Kidney (tissue), 14 donors: ENCODE measurements around the gene OSGEP. TPM values are rescaled to one million over a fixed set of nuclear protein-coding genes. Genes with fewer than 3 reads are reported as not detected.

ENCODE experiments used
- DNase-seq, 5 donors: peaks; one replicate each; pipeline ENCODE4 v3.0.0-alpha.2; 2013 to 2020
- FAIRE-seq: peaks from 2 replicates; lab custom pipeline; 2012; peaks lifted over from hg19 to GRCh38; lab: Jason Lieb, UNC
- H3K27ac ChIP-seq, 2 donors: one replicate each; pipeline ENCODE4 v1.7.0; 2013; ENCODE audit warnings: low read depth in 2 of 2, low read length in 2 of 2, inconsistent platforms in 1 of 2
- H3K27me3 ChIP-seq: one replicate; pipeline ENCODE4 v1.7.1; 2013; ENCODE audit warnings: low read length, inconsistent platforms; ENCODE audit not compliant: control insufficient read depth, insufficient read depth
- H3K36me3 ChIP-seq, 3 donors: one replicate each; pipeline versions ENCODE4 v1.7.0 to v1.7.1; 2013; ENCODE audit warnings: low read length in 3 of 3, control low read depth in 1 of 3, inconsistent platforms in 1 of 3; ENCODE audit not compliant: insufficient read depth in 3 of 3, control insufficient read depth in 2 of 3
- H3K4me1 ChIP-seq, 3 donors: one replicate each; pipeline versions ENCODE4 v1.7.0 to v1.7.1; 2013; ENCODE audit warnings: low read length in 3 of 3, inconsistent platforms in 1 of 3, low read depth in 1 of 3; ENCODE audit not compliant: control insufficient read depth in 2 of 3, insufficient read depth in 2 of 3
- H3K4me3 ChIP-seq, 3 donors: one replicate each; pipeline versions ENCODE4 v1.7.0 to v1.8.1; 2013; ENCODE audit warnings: low read length in 3 of 3, control low read depth in 1 of 3, inconsistent platforms in 1 of 3
- H3K9ac ChIP-seq, 3 donors: one replicate each; pipeline versions ENCODE4 v1.7.0 to v1.7.1; 2013; ENCODE audit warnings: low read length in 3 of 3, control low read depth in 1 of 3, inconsistent platforms in 1 of 3
- H3K9me3 ChIP-seq, 3 donors: one replicate each; pipeline versions ENCODE4 v1.7.0 to v1.7.1; 2013; ENCODE audit warnings: low read length in 3 of 3, control low read depth in 1 of 3, inconsistent platforms in 1 of 3; ENCODE audit not compliant: control insufficient read depth in 2 of 3, insufficient read depth in 1 of 3
- CTCF ChIP-seq: IDR thresholded peaks from 3 replicates; pipeline ENCODE4 v1.5.1; 2012; ENCODE audit warnings: mild to moderate bottlenecking, moderate library complexity, borderline replicate concordance; ENCODE audit not compliant: insufficient read depth; ENCODE audit errors: extremely low read depth
- intact Hi-C: fragments of 100-400 bp; cut with DNase I; formaldehyde crosslinking; loops from one replicate; pipeline ENCODE4 v1.11.1; 2022
- polyA plus RNA-seq: library from polyadenylated mRNA; stranded (reverse); fragments of 350-450 nt; fragmentation: Illumina TruSeq; extraction: RNeasy Lipid Tissue Mini Kit (QIAGEN cat#74804); gene quantifications from one replicate; pipeline ENCODE4 v1.2.3, GENCODE V29; 2014; ENCODE audit warnings: low read depth, low replicate concordance; ENCODE audit not compliant: insufficient read depth
- total RNA-seq: library from RNA; stranded (reverse); fragmentation: NEBNext Ultra II Directional; extraction: Animal tissue kit (Norgen Biotek cat#: 25700); gene quantifications from one replicate; pipeline ENCODE4 v1.2.1, GENCODE V29; 2021
- donor health status: control.
- donor health status: control.
- donor health status: control.
- donor health status: control.
- donor health status: control.
- donor health status: DM: yes; HTN: yes; CAD: no.
- donor health status: Normal renal cell carcinoma (clear cell type).

The OSGEP gene
- total and polyA plus RNA-seq, 2 donors from 2014 or later = 30.3 to 32.4 TPM

DNA sequence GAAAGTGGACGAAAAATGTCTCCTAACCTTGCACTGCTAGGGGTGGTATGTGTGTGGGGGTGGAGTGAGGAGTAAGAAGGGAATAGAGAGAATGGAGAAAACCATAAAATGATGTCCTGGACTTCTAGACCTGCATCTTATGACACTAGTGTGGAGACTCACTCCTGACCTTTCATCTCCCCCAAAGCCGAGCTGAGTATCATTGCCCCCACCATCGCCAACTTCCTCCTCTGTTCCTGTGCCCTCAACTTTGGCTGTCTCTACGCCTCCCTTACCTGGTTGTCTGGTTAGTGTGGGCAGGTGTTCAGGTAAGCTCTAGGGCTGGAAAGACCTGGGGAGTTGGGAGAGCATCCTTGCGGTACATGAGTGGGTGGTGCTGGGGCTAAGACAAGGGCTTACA lies 14.1 kb downstream of the OSGEP start:
- no peak overlapping the region for H3K4me3 ChIP-seq
- peaks cover 0 to 1% (median 0%) of the 10 kb centered on the region in 3 donors for H3K36me3 ChIP-seq
- no peak overlapping the region for H3K9ac ChIP-seq
- no peak for FAIRE-seq
- no peak for TF ChIP-seq CTCF
- intact Hi-C loops = no loop called here
- H3K9me3 ChIP-seq = no peaks in the 10 kb centered on the region
- H3K27me3 ChIP-seq = peaks cover 3% of the 10 kb centered on the region
- DNase-seq = no peak
- H3K4me1 ChIP-seq = peaks cover 0 to 3% (median 0%) of the 10 kb centered on the region in 3 donors
- no peak overlapping the region for H3K27ac ChIP-seq

DNA sequence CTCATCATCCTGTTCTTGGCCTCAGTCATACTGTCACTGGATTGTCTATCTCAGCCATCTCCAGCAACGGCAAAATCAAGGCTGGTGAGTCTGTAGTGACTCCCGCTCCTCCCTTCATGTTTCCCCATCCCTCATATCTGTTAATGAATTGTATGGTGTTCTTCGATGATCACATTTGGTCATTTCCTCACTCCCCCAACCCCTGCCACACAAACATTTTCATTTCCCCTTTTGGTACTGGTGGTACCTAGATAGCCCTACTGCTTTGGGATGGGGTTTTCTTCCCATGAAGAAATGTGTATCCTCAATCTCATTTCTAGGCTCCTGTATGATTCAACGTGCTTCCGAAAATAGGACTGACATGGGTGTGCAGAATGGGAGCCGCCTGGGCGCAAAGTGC lies 15.9 kb downstream of the OSGEP start:
- Histone ChIP-seq H3K4me3 (no peak overlapping the region), H3K27me3 (peaks cover 3% of the 10 kb centered on the region), H3K27ac (no peak overlapping the region), H3K36me3 (no peaks in the 10 kb centered on the region), H3K4me1 (peaks cover 0 to 9% (median 0%) of the 10 kb centered on the region in 3 donors), H3K9me3 (no peaks in the 10 kb centered on the region), H3K9ac (no peak overlapping the region)
- DNase-seq (no peak), FAIRE-seq (no peak)
- intact Hi-C loops = no loop called here
- no peak for TF ChIP-seq CTCF

GRCh38 chr14:20436363-20436755 lies 18.3 kb downstream of the OSGEP start:
- Histone ChIP-seq H3K4me3 (no peak overlapping the region), H3K4me1 (peaks cover 0 to 9% (median 0%) of the 10 kb centered on the region in 3 donors), H3K9ac (no peak overlapping the region), H3K27ac (no peak overlapping the region), H3K36me3 (no peaks in the 10 kb centered on the region), H3K27me3 (peaks cover 3% of the 10 kb centered on the region), H3K9me3 (no peaks in the 10 kb centered on the region)
- no peak for FAIRE-seq
- intact Hi-C loops = no loop called here
- no peak for DNase-seq
- no peak for TF ChIP-seq CTCF
